Effector memory CD4-positive, alpha-beta T cell (primary cell): ENCODE results near the gene SP110.
A peak's percentile ranks its signal among the peaks of the same experiment; 100 is the strongest.

ENCODE experiments used
- DNase-seq, 3 donors: peaks; one replicate each; pipeline ENCODE4 v3.0.0-alpha.2; 2020
- H3K27ac ChIP-seq: 2 replicates; pipeline ENCODE4 v1.7.0; 2013; ENCODE audit warnings: mild to moderate bottlenecking, low read length, moderate library complexity; ENCODE audit not compliant: insufficient read depth, poor library complexity, severe bottlenecking
- H3K27me3 ChIP-seq: replicated peaks from 2 replicates; pipeline ENCODE4 v1.7.0; 2013; ENCODE audit warnings: mild to moderate bottlenecking, low read length; ENCODE audit not compliant: insufficient read depth, control insufficient read depth, poor library complexity, severe bottlenecking
- H3K36me3 ChIP-seq: 2 replicates; pipeline ENCODE4 v1.7.0; 2013; ENCODE audit warnings: mild to moderate bottlenecking, low read length, moderate library complexity; ENCODE audit not compliant: control insufficient read depth, insufficient read depth
- H3K4me1 ChIP-seq: 2 replicates; pipeline ENCODE4 v1.7.0; 2013; ENCODE audit warnings: low read length, mild to moderate bottlenecking; ENCODE audit not compliant: control insufficient read depth, insufficient read depth, poor library complexity, severe bottlenecking
- H3K4me3 ChIP-seq: 2 replicates; pipeline ENCODE4 v1.7.0; 2013; ENCODE audit warnings: low read length, low read depth, mild to moderate bottlenecking; ENCODE audit not compliant: insufficient read depth, poor library complexity, severe bottlenecking
- H3K9me3 ChIP-seq: 2 replicates; pipeline ENCODE4 v1.7.0; 2013; ENCODE audit warnings: mild to moderate bottlenecking, low read length, moderate library complexity; ENCODE audit not compliant: control insufficient read depth

Gene SP110

GRCh38 chr2:230254152-230254881, 34.5 kb upstream of the SP110 start:
- Histone ChIP-seq H3K4me1 (peaks cover 23% of the 10 kb centered on the region), H3K27ac (no peak overlapping the region), H3K9me3 (no peaks in the 10 kb centered on the region), H3K4me3 (no peak overlapping the region), H3K36me3 (peaks cover 6% of the 10 kb centered on the region), H3K27me3 (no peaks in the 10 kb centered on the region)
- DNase-seq, result peak in 2 of 3 donors; percentile 19 to 31

- no peaks in the 10 kb centered on the region for H3K9me3 ChIP-seq
- H3K4me1 ChIP-seq, result peaks cover 20% of the 10 kb centered on the region
- H3K36me3 ChIP-seq, result peaks cover 25% of the 10 kb centered on the region
- H3K4me3 ChIP-seq, result no peak overlapping the region
- no peaks in the 10 kb centered on the region for H3K27me3 ChIP-seq
- H3K27ac ChIP-seq, result no peak overlapping the region
- DNase-seq, result no peak
These were observed 30.4 kb upstream of the SP110 start for GRCh38 chr2:230250231-230250630.

GRCh38 chr2:230246206-230246605, 26.4 kb upstream of the SP110 start:
- no peak for DNase-seq
- no peaks in the 10 kb centered on the region for H3K4me1 ChIP-seq
- H3K4me3 ChIP-seq, result no peak overlapping the region
- H3K27me3 ChIP-seq, result no peaks in the 10 kb centered on the region
- H3K9me3 ChIP-seq, result no peaks in the 10 kb centered on the region
- peaks cover 25% of the 10 kb centered on the region for H3K36me3 ChIP-seq
- no peak overlapping the region for H3K27ac ChIP-seq

- Histone ChIP-seq H3K36me3 (peaks cover 18% of the 10 kb centered on the region), H3K4me3 (no peak overlapping the region), H3K27me3 (no peaks in the 10 kb centered on the region), H3K27ac (no peak overlapping the region), H3K9me3 (no peaks in the 10 kb centered on the region), H3K4me1 (no peaks in the 10 kb centered on the region)
- DNase-seq, result no peak
These were observed 24.4 kb upstream of the SP110 start for GRCh38 chr2:230244211-230244610.

GRCh38 chr2:230234845-230235244, 15.1 kb upstream of the SP110 start:
- Histone ChIP-seq H3K27me3 (no peaks in the 10 kb centered on the region), H3K36me3 (peaks cover 26% of the 10 kb centered on the region), H3K4me3 (no peak overlapping the region), H3K27ac (no peak overlapping the region), H3K4me1 (no peaks in the 10 kb centered on the region), H3K9me3 (peaks cover 7% of the 10 kb centered on the region)
- no peak for DNase-seq

- Histone ChIP-seq H3K4me3 (no peak overlapping the region), H3K27ac (no peak overlapping the region), H3K4me1 (no peaks in the 10 kb centered on the region), H3K36me3 (peaks cover 26% of the 10 kb centered on the region), H3K9me3 (peaks cover 7% of the 10 kb centered on the region), H3K27me3 (no peaks in the 10 kb centered on the region)
- no peak for DNase-seq
These were observed 14.4 kb upstream of the SP110 start for GRCh38 chr2:230234122-230234722.

- Histone ChIP-seq H3K27ac (no peak overlapping the region), H3K27me3 (no peaks in the 10 kb centered on the region), H3K4me3 (no peak overlapping the region), H3K9me3 (peaks cover 7% of the 10 kb centered on the region), H3K36me3 (no peaks in the 10 kb centered on the region), H3K4me1 (peaks cover 16% of the 10 kb centered on the region)
- no peak for DNase-seq
These were observed 11.5 kb upstream of the SP110 start for GRCh38 chr2:230231251-230231650.

GRCh38 chr2:230230496-230231200, 10.9 kb upstream of the SP110 start:
- Histone ChIP-seq H3K36me3 (no peaks in the 10 kb centered on the region), H3K27me3 (no peaks in the 10 kb centered on the region), H3K4me1 (peaks cover 21% of the 10 kb centered on the region), H3K9me3 (peaks cover 7% of the 10 kb centered on the region), H3K27ac (no peak overlapping the region), H3K4me3 (no peak overlapping the region)
- no peak for DNase-seq

GRCh38 chr2:230230087-230230486, 10.3 kb upstream of the SP110 start:
- Histone ChIP-seq H3K36me3 (no peaks in the 10 kb centered on the region), H3K9me3 (peaks cover 7% of the 10 kb centered on the region), H3K4me3 (no peak overlapping the region), H3K27ac (no peak overlapping the region), H3K27me3 (no peaks in the 10 kb centered on the region), H3K4me1 (peaks cover 26% of the 10 kb centered on the region)
- no peak for DNase-seq

- peaks cover 7% of the 10 kb centered on the region for H3K9me3 ChIP-seq
- peak overlapping the region; percentile 52 for H3K27ac ChIP-seq
- H3K36me3 ChIP-seq, result no peaks in the 10 kb centered on the region
- DNase-seq, result no peak
- no peaks in the 10 kb centered on the region for H3K27me3 ChIP-seq
- H3K4me3 ChIP-seq, result peak overlapping the region; percentile 33
- peaks cover 34% of the 10 kb centered on the region for H3K4me1 ChIP-seq
These were observed 7.4 kb upstream of the SP110 start for GRCh38 chr2:230227216-230227615.
